OCI-M2 (cell line): Measurements from ENCODE around the gene GLRB.
"Not testable (repeated sequence)": the region's sequence is repeated elsewhere in the genome, so short reads cannot be mapped to it uniquely, and the experiment has no call there.

Experiments
- DNase-seq: peaks from one replicate; lab custom pipeline; 2025; ENCODE audit not compliant: unreplicated experiment; lab: John Stamatoyannopoulos, UW

GLRB gene

DNA sequence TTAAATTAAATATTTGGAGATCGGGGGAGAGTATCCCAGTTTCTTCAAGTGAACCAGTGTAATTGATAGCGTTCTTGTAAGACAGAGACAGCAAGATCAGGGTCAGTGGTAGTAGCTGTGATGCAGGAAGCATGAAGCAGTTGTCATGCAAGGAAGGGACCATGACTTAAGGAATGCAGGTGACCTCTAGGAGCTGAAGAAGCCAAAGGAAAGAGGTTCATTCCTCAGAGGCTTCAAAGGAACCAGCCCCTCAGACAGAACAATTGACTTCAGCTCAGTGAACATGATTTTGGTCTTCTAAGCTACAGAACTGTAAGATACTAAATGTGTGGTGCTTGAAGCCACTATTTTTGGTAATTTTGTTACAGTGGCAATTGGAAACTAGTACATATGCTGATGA is 51.6 kb downstream of the GLRB start:
- DNase-seq = no peak

DNA sequence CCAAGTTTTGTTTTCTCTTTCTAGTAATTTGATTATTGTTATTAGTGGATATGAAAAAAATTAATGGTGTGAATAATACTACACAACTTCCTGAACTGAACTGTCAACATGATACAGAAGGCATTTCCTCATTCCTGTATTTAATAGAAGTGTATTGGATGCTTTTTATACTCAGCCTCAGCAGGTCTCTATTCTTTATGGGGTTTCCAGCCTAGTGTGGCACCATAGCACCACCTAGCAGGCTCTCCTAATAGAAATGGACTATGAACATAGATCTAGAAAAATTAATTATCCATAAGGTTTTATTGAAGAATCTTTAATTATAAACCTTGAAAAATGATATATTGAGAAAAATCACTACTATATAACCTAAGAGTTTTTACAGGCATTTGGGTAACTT is 52.4 kb downstream of the GLRB start:
- no peak for DNase-seq

DNA sequence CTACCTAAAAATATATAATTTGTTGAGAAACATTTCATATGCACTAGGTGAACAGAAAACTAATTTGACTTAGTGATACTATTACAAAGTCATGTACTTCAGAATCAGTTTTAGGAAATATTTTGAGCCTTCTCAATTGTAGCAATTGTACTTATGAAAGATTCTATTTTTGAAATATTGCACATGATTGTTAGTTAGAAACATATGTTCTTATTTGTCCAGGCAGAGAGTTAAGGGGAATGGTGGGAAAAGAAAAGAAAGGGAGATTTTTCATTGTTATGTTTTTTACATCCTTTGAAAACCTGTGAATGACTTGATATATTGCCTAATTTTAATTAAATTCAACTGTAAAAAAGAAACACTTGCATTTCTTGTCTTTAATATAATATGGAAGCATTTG is 66.0 kb downstream of the GLRB start:
- DNase-seq = no peak

DNA sequence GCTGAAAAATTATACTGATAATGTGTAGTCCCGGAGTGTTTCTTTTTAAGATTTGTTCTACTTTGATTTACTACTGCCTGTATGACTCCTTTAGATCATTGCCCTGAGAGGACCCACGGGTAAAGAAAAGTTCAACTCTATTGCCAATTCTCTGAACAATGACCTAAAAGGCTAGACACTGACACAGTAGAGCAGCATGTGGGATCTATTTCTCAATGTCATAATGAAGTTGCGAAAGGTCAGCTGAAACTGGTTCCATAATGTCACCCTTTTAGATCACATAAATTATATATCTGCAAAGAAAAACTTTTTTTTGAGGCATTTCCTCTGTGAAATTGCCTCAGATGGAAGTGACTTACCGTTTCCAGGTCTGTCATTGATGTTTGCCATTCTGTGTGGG is 67.4 kb downstream of the GLRB start:
- DNase-seq = no peak

DNA sequence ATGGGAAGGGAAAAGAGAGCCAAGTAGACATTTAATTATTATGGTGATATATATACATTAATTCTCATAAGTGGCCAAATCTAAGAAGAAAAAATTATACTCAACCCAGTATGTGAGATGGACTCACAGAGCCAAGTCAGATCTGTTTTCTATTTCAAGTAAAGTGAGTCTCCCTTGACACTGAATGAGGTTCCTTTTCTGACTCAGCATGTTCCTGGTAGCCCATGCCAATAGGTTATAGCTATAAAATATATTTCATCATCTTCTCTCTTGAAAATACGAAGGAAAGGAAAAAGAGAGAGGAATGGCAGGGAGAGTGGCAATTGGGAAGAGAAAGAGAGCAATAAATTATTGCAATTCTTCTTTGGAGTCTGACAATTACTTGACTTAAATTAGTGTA is 75.8 kb downstream of the GLRB start:
- DNase-seq = no peak

DNA sequence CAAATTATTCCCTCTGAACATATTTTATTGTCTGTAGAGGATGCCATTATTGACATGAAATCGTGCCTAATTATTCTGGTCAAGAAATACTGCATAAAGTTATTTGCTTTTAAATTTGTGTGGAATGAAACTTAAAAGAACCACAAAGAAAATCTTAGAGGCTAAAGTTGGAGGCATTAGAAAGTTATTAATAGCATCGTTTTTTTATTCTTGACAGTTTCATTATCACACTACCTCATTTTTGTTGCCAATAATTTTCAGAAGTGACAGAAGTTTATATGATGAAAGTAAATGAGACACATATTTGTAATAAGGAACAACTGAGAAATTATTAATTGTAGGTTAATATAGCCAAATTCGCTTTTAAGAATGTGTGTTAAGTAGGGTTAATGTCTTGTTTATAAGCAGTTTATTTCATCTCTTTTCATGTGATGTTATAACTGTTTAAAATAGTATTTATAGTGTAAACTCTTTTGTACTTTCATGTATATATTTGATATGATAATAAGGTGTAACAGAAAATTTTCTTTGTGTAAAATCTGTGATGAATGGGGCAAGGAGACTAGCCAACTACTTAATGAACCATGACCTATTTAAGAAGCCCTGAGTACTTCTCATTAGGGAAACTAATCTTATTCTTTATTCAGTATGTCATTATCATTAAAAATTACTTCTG is 90.1 kb downstream of the GLRB start:
- no peak for DNase-seq

DNA sequence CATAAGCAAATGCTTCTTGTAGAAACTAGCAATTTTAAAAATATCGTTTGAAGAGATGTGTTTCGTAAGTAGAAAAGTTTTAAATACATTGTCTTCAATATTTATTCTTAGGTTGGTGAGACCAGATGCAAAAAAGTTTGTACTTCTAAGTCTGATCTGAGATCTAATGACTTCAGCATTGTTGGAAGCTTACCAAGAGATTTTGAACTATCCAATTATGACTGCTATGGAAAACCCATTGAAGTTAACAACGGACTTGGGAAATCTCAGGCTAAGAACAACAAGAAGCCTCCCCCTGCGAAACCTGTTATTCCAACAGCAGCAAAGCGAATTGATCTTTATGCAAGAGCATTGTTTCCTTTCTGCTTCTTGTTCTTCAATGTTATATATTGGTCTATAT is 94.4 kb downstream of the GLRB start:
- DNase-seq = no peak

DNA sequence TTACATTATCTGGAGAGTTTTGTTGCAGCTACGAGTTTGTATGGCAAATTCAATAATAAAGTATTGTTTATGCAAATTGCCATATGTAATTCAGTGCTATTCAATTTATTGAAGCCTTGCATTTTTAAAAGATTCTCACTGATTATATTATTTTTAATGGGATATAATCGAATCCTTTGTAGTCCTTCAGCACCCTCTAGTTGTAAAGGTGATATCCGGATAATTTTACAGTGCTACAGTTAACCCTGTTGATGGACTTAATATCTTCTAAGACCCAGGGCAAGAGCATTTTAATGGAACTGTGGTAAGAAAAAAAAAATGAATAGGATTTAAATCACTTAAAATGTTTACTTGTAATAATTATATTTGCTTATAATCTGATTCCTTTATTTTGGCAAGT is 96.1 kb downstream of the GLRB start:
- DNase-seq = no peak

DNA sequence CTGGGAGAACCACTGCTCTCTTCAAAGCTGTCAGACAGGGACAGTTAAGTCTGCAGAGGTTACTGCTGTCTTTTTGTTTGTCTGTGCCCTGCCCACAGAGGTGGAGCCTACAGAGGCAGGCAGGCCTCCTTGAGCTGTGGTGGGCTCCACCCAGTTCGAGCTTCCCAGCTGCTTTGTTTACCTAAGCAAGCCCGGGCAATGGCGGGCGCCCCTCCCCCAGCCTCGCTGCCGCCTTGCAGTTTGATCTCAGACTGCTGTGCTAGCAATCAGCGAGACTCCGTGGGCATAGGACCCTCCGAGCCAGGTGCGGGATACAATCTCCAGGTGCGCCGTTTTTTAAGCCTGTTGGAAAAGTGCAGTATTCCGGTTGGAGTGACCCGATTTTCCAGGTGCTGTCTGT is 104.3 kb downstream of the GLRB start:
- DNase-seq = not testable (repeated sequence)

DNA sequence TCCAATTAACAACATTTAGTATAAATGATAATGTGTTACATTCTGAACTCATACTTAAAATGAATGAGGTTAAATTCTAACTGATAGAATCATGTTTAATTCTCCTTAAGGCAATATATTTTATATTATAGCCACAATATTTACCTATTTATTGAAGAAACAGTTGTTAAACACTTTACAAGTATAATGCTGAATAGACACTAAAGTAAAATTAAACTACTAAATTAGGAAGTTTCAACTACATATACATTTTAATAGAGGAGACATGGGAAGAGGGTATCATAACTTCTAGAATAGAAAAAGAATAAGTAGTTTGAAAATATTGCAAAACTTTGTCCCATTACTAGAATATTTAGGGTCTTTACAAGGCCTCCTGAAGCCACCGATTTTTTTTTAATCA is 108.3 kb downstream of the GLRB start:
- DNase-seq = no peak

DNA sequence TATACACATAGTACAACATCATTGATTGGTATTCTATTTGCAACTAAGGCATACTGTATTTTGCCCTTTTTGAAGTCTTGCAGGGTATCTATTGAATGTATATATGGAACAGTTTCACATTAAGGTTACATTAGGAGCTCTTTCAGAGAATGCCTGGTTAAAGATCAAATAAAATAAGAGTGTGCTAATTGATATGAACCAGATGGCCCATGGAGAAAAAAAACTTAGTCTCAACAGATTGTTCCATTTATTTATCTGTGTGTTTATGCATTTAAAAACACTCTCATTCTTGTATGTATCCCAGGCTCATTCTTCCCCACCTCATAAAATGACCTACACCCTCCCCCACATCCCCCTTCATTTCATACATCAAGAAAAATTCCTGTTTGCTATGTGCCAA is 109.4 kb downstream of the GLRB start:
- DNase-seq = no peak

DNA sequence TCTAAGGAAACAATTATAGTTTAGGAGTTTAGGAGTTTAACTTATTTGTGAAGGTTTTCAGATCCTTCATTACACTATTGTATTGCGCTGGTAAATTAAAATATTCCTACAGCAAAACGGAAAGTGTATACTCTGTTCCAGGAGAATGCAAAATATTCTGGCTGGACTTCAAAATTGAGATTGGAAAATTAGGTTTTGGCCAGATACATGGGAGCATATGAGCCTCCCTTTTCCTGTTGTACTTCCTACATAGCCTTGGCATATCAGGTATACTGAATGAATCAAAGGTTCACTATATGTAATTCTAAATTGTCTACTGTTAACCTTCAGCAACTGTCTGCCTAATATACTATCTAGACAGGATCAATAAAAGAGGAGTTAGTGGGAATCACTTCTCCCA is 119.4 kb downstream of the GLRB start:
- DNase-seq = no peak

DNA sequence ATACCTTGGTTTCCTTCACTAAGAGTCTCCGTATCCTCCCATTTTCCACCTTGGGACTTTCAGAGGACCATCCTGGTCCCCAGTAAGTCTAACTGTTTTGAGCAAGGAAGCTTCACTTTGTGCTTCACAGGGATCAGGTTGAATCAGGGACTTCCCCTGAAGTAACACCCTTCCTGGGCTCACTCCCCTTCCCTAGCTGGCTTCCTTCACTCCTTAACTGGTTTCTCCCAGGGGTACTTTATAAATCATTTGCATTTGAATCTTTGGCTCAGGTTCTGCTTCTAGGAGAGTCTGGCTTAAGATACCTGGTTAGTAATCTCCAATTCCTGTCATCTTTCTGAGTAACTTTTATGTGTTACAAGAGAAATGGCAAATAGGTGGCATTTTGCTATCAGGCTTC is 120.1 kb downstream of the GLRB start:
- DNase-seq = no peak

DNA sequence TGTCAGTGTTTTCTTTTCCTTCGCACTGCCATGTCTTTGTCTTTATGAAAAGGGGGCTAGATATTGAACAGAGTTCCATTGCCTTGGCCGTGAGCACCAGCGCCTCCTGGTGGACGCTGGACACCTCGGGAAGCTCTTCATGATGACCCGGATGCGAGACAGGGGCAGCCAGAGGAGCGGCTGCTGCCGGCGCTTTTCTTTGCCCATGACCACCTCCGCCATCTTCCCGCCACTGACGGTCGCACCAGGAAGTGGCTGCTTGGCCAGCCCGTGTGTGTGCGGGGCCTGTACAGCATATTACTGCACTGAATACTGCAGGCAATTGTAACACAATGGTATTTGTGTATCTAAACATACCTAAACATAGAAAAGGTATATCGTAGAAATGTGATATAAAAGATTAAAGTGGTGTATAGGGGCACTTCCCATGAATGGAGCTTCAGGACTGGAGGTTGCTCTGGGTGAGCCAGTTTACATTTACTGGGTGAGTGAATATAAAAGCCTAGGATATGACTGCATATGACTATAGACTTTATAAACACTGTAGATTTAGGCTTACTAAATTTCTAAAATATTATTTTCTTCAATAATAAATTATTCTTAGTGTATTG is 128.8 kb downstream of the GLRB start:
- no peak for DNase-seq

DNA sequence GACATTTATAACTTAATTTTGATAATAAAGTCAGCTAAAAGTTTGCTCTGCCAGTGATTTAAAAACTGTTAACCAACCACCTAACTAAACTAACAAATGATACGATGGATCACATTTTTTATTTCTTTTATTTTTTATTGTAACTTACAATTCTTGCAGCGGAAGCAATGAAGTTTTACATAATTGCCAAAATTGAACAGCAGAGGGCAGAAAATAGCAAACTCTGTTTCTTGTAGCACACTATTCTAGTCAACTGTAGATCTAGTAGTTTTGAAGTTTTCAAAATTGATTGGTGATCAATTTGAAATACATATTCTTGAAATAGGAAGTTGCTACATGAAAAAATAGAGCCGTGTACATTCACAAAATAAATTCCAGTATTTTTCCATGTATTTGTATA is 141.8 kb downstream of the GLRB start:
- no peak for DNase-seq

DNA sequence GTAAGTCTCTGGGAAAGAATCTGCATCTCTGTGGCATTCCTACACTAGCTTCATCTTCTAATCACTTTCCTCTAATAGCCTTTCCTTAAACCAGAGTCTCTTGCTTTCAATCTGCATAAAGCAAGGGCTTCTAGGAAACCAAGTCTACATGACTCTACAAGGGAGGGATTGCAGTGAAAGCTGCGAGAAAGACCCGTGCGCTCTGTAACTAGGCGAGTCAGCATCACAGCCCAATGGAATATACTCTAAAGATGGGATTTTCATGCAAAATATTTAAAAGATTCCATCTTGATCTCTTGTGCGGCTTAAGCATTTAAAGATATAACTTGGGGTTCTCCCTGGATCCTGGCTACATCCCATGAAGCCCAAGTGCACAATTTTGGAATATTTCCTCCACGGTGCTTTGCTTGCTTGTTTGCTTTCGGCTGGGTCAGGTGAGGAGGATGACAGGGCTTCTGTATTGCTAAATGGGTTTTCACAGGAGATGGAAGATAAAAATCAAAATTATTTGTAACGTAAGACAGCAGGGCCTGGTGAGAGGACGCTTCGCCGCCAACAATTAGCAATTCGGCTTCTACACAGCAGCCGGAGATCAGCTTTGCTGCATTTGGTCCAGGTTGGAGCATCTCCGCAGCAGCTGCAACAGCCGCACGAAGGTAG is 143.9 kb downstream of the GLRB start:
- no peak for DNase-seq

DNA sequence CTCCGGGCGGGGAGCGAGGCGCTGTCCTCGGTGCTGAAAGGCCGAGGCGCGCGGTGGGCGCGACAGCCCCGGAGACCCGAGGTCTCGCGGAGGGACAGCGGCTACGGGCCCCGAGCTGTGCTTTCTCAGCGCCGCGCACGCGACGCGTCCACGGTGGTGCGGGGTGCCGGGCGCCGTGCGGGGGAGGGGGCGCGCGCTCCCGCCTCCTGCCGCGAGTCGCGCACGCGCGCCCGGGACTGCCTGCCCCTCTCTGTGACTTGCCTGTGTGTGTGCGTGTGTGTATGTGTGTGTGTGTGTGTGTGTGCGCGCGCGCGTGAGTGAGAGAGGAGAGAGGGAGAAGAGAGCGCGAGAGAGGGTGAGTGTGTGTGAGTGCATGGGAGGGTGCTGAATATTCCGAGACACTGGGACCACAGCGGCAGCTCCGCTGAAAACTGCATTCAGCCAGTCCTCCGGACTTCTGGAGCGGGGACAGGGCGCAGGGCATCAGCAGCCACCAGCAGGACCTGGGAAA is 144.5 kb downstream of the GLRB start, which contains the start of gene GRIA2:
GRIA2 (plus strand) TSS at position 358 of the 511 bp plus-strand sequence. CDS start 315 bp downstream, outside the sequence.
- DNase-seq = peak; percentile 9

DNA sequence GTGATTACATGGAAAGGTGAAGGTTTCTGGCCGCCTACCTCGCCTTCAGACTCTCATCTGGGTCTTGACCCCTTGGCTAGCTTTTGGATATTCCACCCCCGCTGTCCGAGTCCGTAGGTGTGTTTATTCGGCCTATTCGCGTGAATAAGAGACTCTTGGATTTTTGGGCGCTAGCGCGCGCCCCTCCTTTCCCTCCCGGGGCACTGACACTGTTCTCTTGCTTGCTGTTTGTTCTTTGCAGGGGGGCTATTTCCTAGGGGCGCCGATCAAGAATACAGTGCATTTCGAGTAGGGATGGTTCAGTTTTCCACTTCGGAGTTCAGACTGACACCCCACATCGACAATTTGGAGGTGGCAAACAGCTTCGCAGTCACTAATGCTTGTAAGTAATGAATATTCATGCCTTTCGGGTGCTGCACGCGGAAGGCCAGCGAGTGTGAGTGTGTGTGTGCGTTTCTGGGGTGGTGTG is 145.5 kb downstream of the GLRB start:
- no peak for DNase-seq
